Neural progenitor cell (in vitro differentiated cells): ENCODE measurements around the gene MORN4. TPM values are rescaled to one million over a fixed set of nuclear protein-coding genes. Genes with fewer than 3 reads are reported as not detected.

Source experiments
- DNase-seq: peaks from one replicate; pipeline ENCODE4 v3.0.0-alpha.2; 2016; ENCODE audit warnings: low spot score
- H2AFZ ChIP-seq: fragments of 200-600 bp; sonication (generic); replicated peaks from 2 replicates; pipeline ENCODE4 v1.6.1; 2016; ENCODE audit warnings: antibody characterized with exemption
- H3F3A ChIP-seq: fragments of 200-600 bp; sonication (generic); 2 replicates; pipeline ENCODE4 v1.6.1; 2016; ENCODE audit warnings: antibody characterized with exemption, low read depth
- H3K27ac ChIP-seq: fragments of 200-600 bp; sonication (generic); 2 replicates; pipeline ENCODE4 v1.5.1; 2016; ENCODE audit warnings: mild to moderate bottlenecking
- H3K27me3 ChIP-seq: fragments of 200-600 bp; sonication (generic); 2 replicates; pipeline ENCODE4 v1.6.1; 2016; ENCODE audit warnings: mild to moderate bottlenecking, moderate library complexity
- H3K36me3 ChIP-seq: fragments of 200-600 bp; sonication (generic); 2 replicates; pipeline ENCODE4 v1.5.1; 2016
- H3K4me1 ChIP-seq: fragments of 200-600 bp; sonication (generic); 2 replicates; pipeline ENCODE4 v1.6.1; 2016; ENCODE audit warnings: mixed run types
- H3K4me2 ChIP-seq: fragments of 200-600 bp; sonication (generic); 2 replicates; pipeline ENCODE4 v1.6.1; 2016
- H3K4me3 ChIP-seq: fragments of 200-600 bp; sonication (generic); 2 replicates; pipeline ENCODE4 v1.5.1; 2016
- H3K79me2 ChIP-seq: fragments of 200-600 bp; sonication (generic); 2 replicates; pipeline ENCODE4 v1.6.1; 2016; ENCODE audit warnings: low read depth
- H3K9ac ChIP-seq: fragments of 200-600 bp; sonication (generic); 2 replicates; pipeline ENCODE4 v1.6.1; 2016
- H3K9me3 ChIP-seq: fragments of 200-600 bp; sonication (generic); 2 replicates; pipeline ENCODE4 v1.5.1; 2016; ENCODE audit warnings: low read depth
- H4K20me1 ChIP-seq: fragments of 200-600 bp; sonication (generic); 2 replicates; pipeline ENCODE4 v1.6.1; 2016; ENCODE audit warnings: low read depth
- H3K27ac Mint-ChIP-seq: 3 replicates; pipeline ENCODE4 v1.8.0; 2021; ENCODE audit warnings: mixed read lengths
- H3K27me3 Mint-ChIP-seq: 2 replicates; pipeline ENCODE4 v1.8.0; 2022; ENCODE audit warnings: low read depth, mild to moderate bottlenecking, inconsistent platforms, moderate library complexity, mixed read lengths; ENCODE audit not compliant: insufficient read depth
- H3K36me3 Mint-ChIP-seq: 3 replicates; pipeline ENCODE4 v1.8.0; 2021; ENCODE audit warnings: mixed read lengths
- H3K4me1 Mint-ChIP-seq: 3 replicates; pipeline ENCODE4 v1.8.0; 2021; ENCODE audit warnings: mixed read lengths
- H3K4me3 Mint-ChIP-seq: 3 replicates; pipeline ENCODE4 v1.8.0; 2021; ENCODE audit warnings: mild to moderate bottlenecking, moderate library complexity, mixed read lengths
- H3K9me3 Mint-ChIP-seq: 3 replicates; pipeline ENCODE4 v1.8.0; 2020; ENCODE audit warnings: mixed read lengths
- CTCF ChIP-seq: fragments of 200-600 bp; sonication (generic); IDR thresholded peaks from 2 replicates; pipeline ENCODE4 v1.5.1; 2017; ENCODE audit warnings: antibody characterized with exemption, mild to moderate bottlenecking
- EZH2 ChIP-seq: fragments of 200-600 bp; sonication (generic); IDR thresholded peaks from 2 replicates; pipeline ENCODE4 v1.6.1; 2017; ENCODE audit warnings: antibody characterized with exemption, mild to moderate bottlenecking, moderate library complexity
- EZH2phosphoT487 ChIP-seq: fragments of 200-600 bp; sonication (generic); IDR thresholded peaks from 2 replicates; pipeline ENCODE4 v1.6.1; 2017; ENCODE audit warnings: antibody characterized with exemption
- total RNA-seq: library from RNA; depleted of rRNA; stranded (reverse); fragments of >200 nt; gene quantifications from 2 replicates; pipeline ENCODE4 v1.2.3, GENCODE V29; 2015; ENCODE audit warnings: low replicate concordance

The MORN4 gene
- total RNA-seq, 1 donor from 2014 or later: 23.8 TPM

- Histone ChIP-seq H3K27ac (no peak overlapping the region), H3K9ac (no peak overlapping the region), H4K20me1 (no peaks in the 10 kb centered on the region), H3K4me2 (no peak overlapping the region), H3F3A (no peaks in the 10 kb centered on the region), H3K4me1 (no peaks in the 10 kb centered on the region), H3K9me3 (no peaks in the 10 kb centered on the region), H3K36me3 (no peaks in the 10 kb centered on the region), H2AFZ (no peak overlapping the region), H3K27me3 (no peaks in the 10 kb centered on the region), H3K79me2 (no peaks in the 10 kb centered on the region), H3K4me3 (no peak overlapping the region)
- Mint-ChIP-seq H3K4me3 (no peak overlapping the region), H3K36me3 (no peaks in the 10 kb centered on the region), H3K27ac (no peak overlapping the region), H3K4me1 (peaks cover 14% of the 10 kb centered on the region), H3K9me3 (no peaks in the 10 kb centered on the region), H3K27me3 (peaks cover 4% of the 10 kb centered on the region)
- TF ChIP-seq CTCF (no peak), EZH2phosphoT487 (no peak), EZH2 (no peak)
- no peak for DNase-seq
Measured at GRCh38 chr10:97587183-97587582, 46.1 kb downstream of the MORN4 start.

- no peak overlapping the region for H3K9ac ChIP-seq
- no peak overlapping the region for H2AFZ ChIP-seq
- H3K9me3 Mint-ChIP-seq: no peaks in the 10 kb centered on the region
Measured at GRCh38 chr10:97585439-97585811, 47.9 kb downstream of the MORN4 start.

GRCh38 chr10:97584798-97585438 is 48.4 kb downstream of the MORN4 start:
- no peak overlapping the region for H3K4me3 Mint-ChIP-seq
- peaks cover 14% of the 10 kb centered on the region for H3K4me1 Mint-ChIP-seq
- no peaks in the 10 kb centered on the region for H3K9me3 Mint-ChIP-seq
- H3K36me3 Mint-ChIP-seq: no peaks in the 10 kb centered on the region
- H3K9ac ChIP-seq: no peak overlapping the region
- H3K27me3 ChIP-seq: no peaks in the 10 kb centered on the region
- H3K27ac Mint-ChIP-seq: no peak overlapping the region
- no peak overlapping the region for H3K4me3 ChIP-seq
- H3K79me2 ChIP-seq: no peaks in the 10 kb centered on the region
- no peaks in the 10 kb centered on the region for H3K9me3 ChIP-seq
- H3K36me3 ChIP-seq: no peaks in the 10 kb centered on the region
- TF ChIP-seq EZH2 (no peak), EZH2phosphoT487 (no peak), CTCF (no peak)
- no peak overlapping the region for H3K27ac ChIP-seq
- no peaks in the 10 kb centered on the region for H3F3A ChIP-seq
- no peak overlapping the region for H3K4me2 ChIP-seq
- no peak for DNase-seq
- H3K27me3 Mint-ChIP-seq: peaks cover 2% of the 10 kb centered on the region
- no peak overlapping the region for H2AFZ ChIP-seq
- no peaks in the 10 kb centered on the region for H3K4me1 ChIP-seq
- no peaks in the 10 kb centered on the region for H4K20me1 ChIP-seq

More at GRCh38 chr10:97585439-97585811, 47.9 kb downstream of the MORN4 start:
- Histone ChIP-seq H3F3A (no peaks in the 10 kb centered on the region), H3K9me3 (no peaks in the 10 kb centered on the region), H3K4me2 (no peak overlapping the region), H3K4me1 (no peaks in the 10 kb centered on the region), H3K79me2 (no peaks in the 10 kb centered on the region), H3K36me3 (no peaks in the 10 kb centered on the region), H4K20me1 (no peaks in the 10 kb centered on the region), H3K27me3 (no peaks in the 10 kb centered on the region), H3K4me3 (no peak overlapping the region), H3K27ac (no peak overlapping the region)
- Mint-ChIP-seq H3K27ac (no peak overlapping the region), H3K4me1 (peaks cover 14% of the 10 kb centered on the region), H3K36me3 (no peaks in the 10 kb centered on the region), H3K4me3 (no peak overlapping the region), H3K27me3 (peaks cover 4% of the 10 kb centered on the region)
- DNase-seq: no peak
- TF ChIP-seq CTCF: no peak
